Bronchus fibroblast of lung (primary cell): Measurements from ENCODE around the gene CHAD. TPM values are rescaled to one million over a fixed set of nuclear protein-coding genes. Genes with fewer than 3 reads are reported as not detected.

Source experiments
- total RNA-seq: library from RNA; depleted of rRNA; stranded (reverse); fragments of >200 nt; gene quantifications from 2 replicates; pipeline ENCODE4 v1.2.3, GENCODE V29; 2015

CHAD gene, protein sequence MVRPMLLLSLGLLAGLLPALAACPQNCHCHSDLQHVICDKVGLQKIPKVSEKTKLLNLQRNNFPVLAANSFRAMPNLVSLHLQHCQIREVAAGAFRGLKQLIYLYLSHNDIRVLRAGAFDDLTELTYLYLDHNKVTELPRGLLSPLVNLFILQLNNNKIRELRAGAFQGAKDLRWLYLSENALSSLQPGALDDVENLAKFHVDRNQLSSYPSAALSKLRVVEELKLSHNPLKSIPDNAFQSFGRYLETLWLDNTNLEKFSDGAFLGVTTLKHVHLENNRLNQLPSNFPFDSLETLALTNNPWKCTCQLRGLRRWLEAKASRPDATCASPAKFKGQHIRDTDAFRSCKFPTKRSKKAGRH
- not detected in 2 replicates for total RNA-seq

DNA sequence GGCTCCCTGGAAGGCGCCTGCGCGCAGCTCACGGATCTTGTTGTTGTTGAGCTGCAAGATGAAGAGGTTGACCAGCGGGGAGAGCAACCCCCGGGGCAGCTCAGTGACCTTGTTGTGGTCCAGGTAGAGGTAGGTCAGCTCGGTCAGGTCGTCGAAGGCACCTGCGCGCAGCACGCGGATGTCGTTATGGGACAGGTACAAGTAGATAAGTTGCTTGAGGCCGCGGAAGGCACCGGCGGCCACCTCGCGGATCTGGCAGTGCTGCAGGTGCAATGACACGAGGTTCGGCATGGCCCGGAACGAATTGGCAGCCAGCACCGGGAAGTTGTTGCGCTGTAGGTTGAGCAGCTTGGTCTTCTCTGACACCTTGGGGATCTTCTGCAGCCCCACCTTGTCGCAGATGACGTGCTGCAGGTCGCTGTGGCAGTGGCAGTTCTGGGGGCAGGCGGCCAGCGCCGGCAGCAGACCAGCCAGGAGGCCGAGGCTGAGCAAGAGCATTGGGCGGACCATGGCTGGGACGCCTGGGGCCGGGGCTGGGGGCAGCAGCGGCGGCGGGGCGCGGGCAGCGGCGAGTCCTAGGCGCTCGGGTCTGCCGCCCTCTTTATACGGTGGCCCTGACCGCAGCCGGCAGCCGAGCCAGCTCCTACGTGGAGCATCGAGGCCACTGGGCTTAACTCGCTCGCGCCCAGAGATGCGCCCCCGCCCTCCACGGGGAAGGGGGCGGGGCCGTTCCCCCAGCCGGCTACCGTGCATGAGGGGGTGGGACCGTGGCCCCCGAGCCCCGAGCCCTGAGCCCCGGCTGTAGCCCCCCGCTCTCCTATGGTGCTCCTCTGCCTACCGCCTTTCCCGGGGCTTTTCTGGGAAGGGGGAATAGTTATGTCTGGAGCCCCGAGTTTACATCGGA lies at the start of gene CHAD:
Gene CHAD (minus strand): TSS at position 577 of the 904 bp plus-strand sequence. CDS start 67 bp downstream, at position 510.

DNA sequence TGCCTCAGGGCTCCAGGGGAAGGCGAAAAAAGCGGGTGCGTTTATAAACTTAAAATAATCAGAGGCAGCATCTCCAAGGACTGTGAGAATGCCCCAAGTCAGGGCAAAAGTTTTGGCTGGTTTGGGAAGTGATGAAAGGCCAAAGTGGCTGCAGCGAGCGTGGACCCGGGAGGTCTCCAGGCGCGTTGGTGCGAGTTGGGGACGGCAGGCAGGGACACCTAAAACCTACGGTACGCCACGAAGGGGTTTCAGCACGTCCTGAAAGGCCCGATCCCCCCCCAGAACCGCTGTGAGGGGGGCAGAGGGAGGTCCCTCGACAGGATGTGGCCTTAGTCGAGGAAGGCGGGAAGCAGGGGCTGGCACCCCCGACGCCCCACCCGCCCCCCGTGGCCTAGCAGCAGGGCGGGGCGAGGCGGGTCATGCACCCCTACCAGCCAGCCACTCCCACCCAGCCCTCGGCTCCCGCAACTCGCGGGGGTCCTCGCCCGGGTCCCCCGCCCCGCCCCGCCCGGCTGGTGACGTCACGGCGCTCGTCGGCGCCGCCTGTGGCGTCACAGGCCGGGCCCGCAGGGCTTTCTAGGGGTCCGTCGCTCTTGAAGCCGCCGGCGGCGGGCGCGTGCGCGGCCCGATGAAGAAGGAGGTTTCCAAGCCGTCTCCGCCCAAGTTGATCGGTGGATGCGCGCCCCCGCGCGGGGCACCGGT lies 39.3 kb upstream of the CHAD start, which contains the start of gene MYCBPAP:
Gene MYCBPAP (plus strand): TSS at position 569 of the 702 bp plus-strand sequence. CDS start 236 bp downstream, outside the sequence.

DNA sequence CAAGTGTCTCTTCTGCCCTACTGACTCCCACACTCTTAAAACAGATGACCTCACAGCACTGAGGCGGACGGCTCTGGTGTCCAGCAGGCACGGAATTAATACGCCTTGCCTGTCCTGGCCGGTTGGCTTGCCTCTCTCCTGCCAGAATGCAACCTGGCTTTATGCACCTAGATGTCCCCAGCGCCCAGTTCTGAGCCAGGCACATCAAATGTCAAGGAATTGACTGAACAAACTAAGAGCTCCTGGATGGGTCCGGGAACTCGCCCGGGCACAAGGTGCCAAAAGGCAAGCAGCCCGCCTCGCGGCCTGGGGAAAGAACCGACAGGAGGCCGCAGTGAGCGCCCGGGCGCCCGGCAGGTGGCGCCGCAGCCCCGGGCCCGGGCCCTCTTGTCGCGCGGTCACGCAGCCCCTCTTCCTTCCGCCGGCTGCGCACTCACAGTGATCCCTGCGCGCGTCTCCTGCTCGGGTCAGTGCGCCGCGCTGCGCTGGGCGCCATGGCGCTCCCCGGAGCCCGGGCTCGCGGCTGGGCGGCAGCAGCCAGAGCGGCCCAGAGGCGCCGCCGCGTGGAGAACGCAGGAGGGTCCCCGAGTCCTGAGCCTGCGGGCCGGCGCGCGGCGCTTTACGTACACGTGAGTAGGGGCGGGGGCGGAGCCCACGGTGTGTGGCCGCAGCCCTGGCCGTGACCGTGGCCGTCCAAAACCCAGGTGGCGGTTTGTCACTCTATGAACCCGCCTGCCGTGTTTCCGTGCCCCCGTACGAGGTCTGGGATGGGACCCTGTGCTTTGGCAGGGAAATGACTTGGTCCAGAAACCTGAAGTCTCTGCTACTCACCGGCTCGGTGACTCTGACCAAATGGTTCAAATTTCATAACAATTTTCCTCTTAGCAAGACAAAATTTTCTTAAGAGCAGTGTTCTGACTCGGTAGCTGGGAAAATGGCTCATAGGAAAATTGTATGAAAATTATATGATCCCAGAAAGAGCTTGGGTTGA lies 10.0 kb upstream of the CHAD start, which contains the start of gene RSAD1:
Gene RSAD1 (plus strand): TSS at position 470 of the 991 bp plus-strand sequence. CDS start 25 bp downstream, at position 495.

DNA sequence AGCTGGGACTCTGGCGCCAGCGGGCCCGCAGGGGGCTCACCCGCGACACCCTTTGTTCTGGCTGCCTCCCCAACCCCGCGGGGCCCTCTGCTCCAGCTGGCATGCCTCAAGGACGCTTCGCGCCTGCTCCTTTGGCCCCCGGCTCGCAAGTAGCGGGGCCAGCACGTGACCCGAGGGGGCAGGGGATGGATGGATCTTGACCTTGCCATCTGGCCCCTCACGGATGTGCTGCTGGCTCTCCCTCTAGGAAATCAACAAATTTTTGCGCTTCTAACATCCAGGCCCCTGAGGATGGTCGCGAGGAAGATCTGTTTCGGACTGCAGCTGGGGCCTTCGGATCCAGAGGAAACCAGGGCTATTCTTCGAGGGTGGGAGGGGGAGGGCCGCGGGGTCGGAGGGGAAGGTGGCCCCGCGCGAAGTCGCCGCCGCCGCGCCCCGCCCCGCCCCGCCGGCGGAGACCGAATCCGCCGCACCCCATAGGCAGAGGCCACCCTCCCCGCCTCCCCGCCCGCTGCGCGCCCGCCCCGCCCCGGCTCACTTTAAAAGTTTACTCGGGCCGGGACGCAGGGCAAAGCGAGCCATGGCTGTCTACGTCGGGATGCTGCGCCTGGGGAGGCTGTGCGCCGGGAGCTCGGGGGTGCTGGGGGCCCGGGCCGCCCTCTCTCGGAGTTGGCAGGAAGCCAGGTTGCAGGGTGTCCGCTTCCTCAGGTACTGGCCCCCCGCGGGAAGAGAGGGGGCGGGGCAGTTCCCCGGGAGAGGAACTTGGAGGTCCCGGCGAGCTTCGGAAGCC lies 42.8 kb downstream of the CHAD start, which contains the start of gene ACSF2:
Gene ACSF2 (plus strand): TSS at position 537 of the 790 bp plus-strand sequence. CDS start 44 bp downstream, at position 581.

Other genes starting within 250 kb of the CHAD start
- under 0.01 and 0.15 TPM in 2 replicates for gene TMEM92, start 194.4 kb downstream of the CHAD start, total RNA-seq
- gene XYLT2, start 122.8 kb downstream of the CHAD start, total RNA-seq, result 39.8 and 40.3 TPM in 2 replicates
- gene MRPL27, start 95.7 kb downstream of the CHAD start, total RNA-seq, result 114 and 130 TPM in 2 replicates
- 10.8 and 15.6 TPM in 2 replicates for gene EME1, start 95.7 kb downstream of the CHAD start, total RNA-seq
- gene LRRC59, start 71.4 kb downstream of the CHAD start, total RNA-seq, result 233 and 248 TPM in 2 replicates
- 12.3 and 18.3 TPM in 2 replicates for gene ACSF2, start 42.7 kb downstream of the CHAD start, total RNA-seq
- gene RSAD1, start 10.0 kb upstream of the CHAD start, total RNA-seq, result 15.8 and 20.5 TPM in 2 replicates
- 0.59 and 1.2 TPM in 2 replicates for gene MYCBPAP, start 39.6 kb upstream of the CHAD start, total RNA-seq
- 0.15 TPM in 1 of 2 replicates, not detected in the other for gene EPN3, start 63.9 kb upstream of the CHAD start, total RNA-seq
- 47.7 and 57.3 TPM in 2 replicates for gene SPATA20, start 78.3 kb upstream of the CHAD start, total RNA-seq
- gene CACNA1G, start 91.8 kb upstream of the CHAD start, total RNA-seq, result under 0.01 TPM in 2 replicates
- 5.5 and 5.6 TPM in 2 replicates for gene ABCC3, start 166.0 kb upstream of the CHAD start, total RNA-seq
- gene ANKRD40, start 239.0 kb upstream of the CHAD start, total RNA-seq, result 21.3 and 25.2 TPM in 2 replicates